Measurements from ENCODE around the gene NCOR2.
"Not testable (repeated sequence)": the region's sequence is repeated elsewhere in the genome, so short reads cannot be mapped to it uniquely, and the experiment has no call there.

Gene NCOR2

GRCh38 chr12:124599074-124599999 is 31.9 kb upstream of the NCOR2 start:
- no peak for DNase-seq (ENCODE audit: low read depth)

- no peak for DNase-seq (ENCODE audit: low read depth)
Measured at GRCh38 chr12:124597041-124597440, 29.6 kb upstream of the NCOR2 start.

- no peak for DNase-seq (ENCODE audit: low read depth)
Measured at GRCh38 chr12:124595444-124595843, 28.0 kb upstream of the NCOR2 start.

- DNase-seq (ENCODE audit: low read depth), result no peak
Measured at GRCh38 chr12:124594851-124595250, 27.4 kb upstream of the NCOR2 start.

GRCh38 chr12:124593851-124594401 is 26.5 kb upstream of the NCOR2 start:
- DNase-seq (ENCODE audit: low read depth), result no peak

GRCh38 chr12:124593176-124593575 is 25.8 kb upstream of the NCOR2 start:
- DNase-seq (ENCODE audit: low read depth), result no peak

GRCh38 chr12:124592481-124593160 is 25.2 kb upstream of the NCOR2 start:
- no peak for DNase-seq (ENCODE audit: low read depth)

- DNase-seq (ENCODE audit: low read depth), result no peak
Measured at GRCh38 chr12:124592050-124592449, 24.6 kb upstream of the NCOR2 start.

GRCh38 chr12:124590447-124590846 is 23.0 kb upstream of the NCOR2 start:
- no peak for DNase-seq (ENCODE audit: low read depth)

GRCh38 chr12:124588751-124589267 is 21.4 kb upstream of the NCOR2 start:
- DNase-seq (ENCODE audit: low read depth), result no peak

GRCh38 chr12:124588018-124588634 is 20.7 kb upstream of the NCOR2 start:
- no peak for DNase-seq (ENCODE audit: low read depth)

- DNase-seq (ENCODE audit: low read depth), result no peak
Measured at GRCh38 chr12:124586756-124587155, 19.3 kb upstream of the NCOR2 start.

- not testable (repeated sequence) for DNase-seq (ENCODE audit: low read depth)
Measured at GRCh38 chr12:124584494-124584893, 17.1 kb upstream of the NCOR2 start.

- no peak for DNase-seq (ENCODE audit: low read depth)
Measured at GRCh38 chr12:124583854-124584253, 16.4 kb upstream of the NCOR2 start.

GRCh38 chr12:124582108-124582424 is 14.7 kb upstream of the NCOR2 start:
- DNase-seq (ENCODE audit: low read depth), result no peak

- no peak for DNase-seq (ENCODE audit: low read depth)
Measured at GRCh38 chr12:124581307-124582107, 14.1 kb upstream of the NCOR2 start.

- DNase-seq (ENCODE audit: low read depth), result no peak
Measured at GRCh38 chr12:124579921-124580517, 12.6 kb upstream of the NCOR2 start.

GRCh38 chr12:124578854-124579253 is 11.4 kb upstream of the NCOR2 start:
- no peak for DNase-seq (ENCODE audit: low read depth)

GRCh38 chr12:124578445-124578844 is 11.0 kb upstream of the NCOR2 start:
- no peak for DNase-seq (ENCODE audit: low read depth)

GRCh38 chr12:124577986-124578385 is 10.6 kb upstream of the NCOR2 start:
- no peak for DNase-seq (ENCODE audit: low read depth)

GRCh38 chr12:124577374-124577773 is 10.0 kb upstream of the NCOR2 start:
- DNase-seq (ENCODE audit: low read depth), result no peak
